PFSK-1 (cell line): ENCODE measurements around the gene MAP3K12.

Experiments used
- FOXP2 ChIP-seq: optimal IDR thresholded peaks from 2 replicates; pipeline ENCODE3; 2011; ENCODE audit warnings: borderline replicate concordance, control low read depth, inconsistent platforms; ENCODE audit not compliant: insufficient read depth; ENCODE audit errors: extremely low read length, extremely low read depth
- POLR2AphosphoS5 ChIP-seq: IDR thresholded peaks from 2 replicates; pipeline ENCODE4 v1.6.1; 2012; ENCODE audit warnings: low read depth, mild to moderate bottlenecking, control low read depth, low read length, moderate library complexity
- REST ChIP-seq, 2 experiments: IDR thresholded peaks; 2 replicates each; pipeline versions ENCODE4 v1.6.1 to v1.8.0; 2011 to 2012; ENCODE audit warnings: low read depth in 2 of 2, low read length in 2 of 2, control low read depth in 1 of 2, inconsistent platforms in 1 of 2, mild to moderate bottlenecking in 1 of 2, moderate library complexity in 1 of 2; ENCODE audit not compliant: insufficient read depth in 1 of 2
- SIN3A ChIP-seq: IDR thresholded peaks from 2 replicates; pipeline ENCODE4 v1.6.1; 2012; ENCODE audit warnings: mild to moderate bottlenecking, low read length, moderate library complexity, borderline replicate concordance; ENCODE audit not compliant: insufficient read depth
- TAF1 ChIP-seq: IDR thresholded peaks from 2 replicates; pipeline ENCODE4 v1.6.1; 2012; ENCODE audit warnings: low read length, control low read depth, borderline replicate concordance; ENCODE audit not compliant: insufficient read depth

The MAP3K12 gene

DNA sequence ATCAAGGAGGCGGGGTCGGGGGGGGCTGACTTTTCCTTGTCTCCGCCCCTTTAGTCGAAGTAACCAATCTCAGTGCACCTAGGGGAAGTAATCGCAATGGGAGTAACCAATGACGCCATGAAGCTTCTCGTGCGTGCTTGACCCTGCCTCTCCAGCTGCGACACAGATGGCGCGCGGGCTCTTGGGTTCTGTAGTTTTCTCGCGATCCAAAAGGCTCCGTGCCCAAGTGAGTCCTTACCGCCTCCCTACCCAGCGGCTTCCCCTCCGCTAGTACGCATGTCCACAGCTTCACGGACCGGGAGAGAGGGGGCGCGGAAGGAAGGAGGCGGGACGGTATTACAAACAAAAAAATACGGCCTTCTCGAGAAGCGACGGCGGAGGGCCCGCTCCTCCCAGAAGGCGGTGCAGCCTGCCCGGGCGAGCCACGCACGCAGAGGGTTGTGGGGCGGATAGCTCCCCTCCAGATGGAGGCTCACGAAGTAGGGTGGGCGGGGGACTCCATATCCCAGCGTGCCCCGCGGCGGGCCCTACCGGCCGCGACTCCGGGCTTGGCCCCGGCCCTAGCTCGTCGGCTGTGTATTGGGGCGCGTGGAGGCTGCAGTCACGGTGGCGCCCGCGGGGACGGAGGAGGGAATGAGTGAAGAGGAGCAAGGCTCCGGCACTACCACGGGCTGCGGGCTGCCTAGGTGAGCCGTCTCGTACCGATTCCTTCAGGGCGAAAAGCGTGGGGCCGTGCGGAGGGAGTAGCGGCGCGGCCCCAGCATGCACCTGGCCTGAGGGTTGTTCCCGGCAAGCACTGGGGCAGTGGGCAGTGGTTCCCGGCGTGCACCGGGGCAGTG lies 1.7 kb upstream of the MAP3K12 start, which contains the start of gene TARBP2:
TSS of gene TARBP2 (plus strand) at position 508 of the 839 bp plus-strand sequence. CDS start at position 634, 126 bp downstream.
- TF ChIP-seq SIN3A (no peak), POLR2AphosphoS5 (peak; percentile 90), FOXP2 (no peak), REST (IDR thresholded peaks at IDR 0.05; ENCODE audit: insufficient read depth in 1 of 2, low read depth in 2 of 2, low read length in 2 of 2) (0 out of 4 replicates have a peak, but pooled peaks of 1 of the 2 experiments have one; percentile 18), TAF1 (peak; percentile 68; the same call in 1 of the 2 replicates)

DNA sequence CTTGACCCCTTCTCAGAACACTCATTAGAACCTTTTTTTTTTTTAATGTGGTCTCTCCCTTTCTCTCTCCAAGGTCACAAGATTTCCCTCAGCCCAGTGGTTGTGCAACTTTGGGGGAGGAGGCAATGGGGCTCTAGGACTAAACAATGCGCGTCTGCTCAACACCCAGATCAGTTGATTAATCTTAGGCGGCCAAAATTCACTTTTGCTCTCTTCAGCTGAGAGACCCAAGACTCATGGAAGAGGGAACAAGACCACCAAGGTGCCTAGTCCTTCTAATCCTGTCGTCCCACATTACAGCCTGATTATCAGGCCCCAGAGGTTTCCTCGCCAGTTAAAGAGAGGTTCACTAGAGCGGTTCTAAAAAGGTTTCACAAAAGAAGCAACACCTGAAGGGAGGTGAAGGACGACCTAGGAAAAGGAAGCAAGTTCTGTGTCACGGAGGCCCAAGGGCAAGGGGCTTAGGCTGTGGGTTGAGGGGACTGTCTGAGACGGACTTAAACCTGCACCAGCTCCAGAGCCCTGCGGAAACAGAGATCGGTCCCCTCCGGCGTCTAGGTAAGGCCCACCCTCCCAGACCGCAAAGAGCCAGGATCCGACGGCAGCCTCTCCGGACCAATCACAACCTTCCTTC lies 1.0 kb upstream of the MAP3K12 start:
- TF ChIP-seq POLR2AphosphoS5 (peak; percentile 76; the same call in 1 of the 2 replicates), TAF1 (no peak)

DNA sequence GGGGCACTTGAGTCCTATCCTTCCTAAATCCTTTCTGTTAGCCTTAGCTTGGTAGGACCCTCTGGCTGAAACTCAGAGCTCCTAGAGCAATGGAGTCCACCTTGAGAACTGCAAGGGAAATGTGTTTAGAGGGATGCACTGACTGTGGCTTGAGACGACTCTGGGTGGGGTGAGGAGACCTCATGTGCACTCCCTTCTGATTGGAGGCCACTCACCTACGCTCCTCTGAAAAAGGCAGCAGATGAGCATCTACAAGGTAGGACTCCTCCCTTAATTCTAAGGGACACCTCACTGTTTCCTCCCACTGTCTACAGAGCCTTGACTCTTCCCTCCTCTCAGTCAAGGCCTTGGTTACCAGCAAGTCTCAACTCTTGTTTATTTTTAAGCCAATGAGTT lies 1.0 kb downstream of the MAP3K12 start:
- no peak for TF ChIP-seq SIN3A
- no peak for TF ChIP-seq TAF1
- TF ChIP-seq REST (IDR thresholded peaks at IDR 0.05; ENCODE audit: insufficient read depth in 1 of 2, low read depth in 2 of 2, low read length in 2 of 2): no peak
- TF ChIP-seq POLR2AphosphoS5: no peak
- TF ChIP-seq FOXP2: no peak

- TF ChIP-seq POLR2AphosphoS5 (no peak), SIN3A (no peak), FOXP2 (no peak), TAF1 (no peak), REST (IDR thresholded peaks at IDR 0.05; ENCODE audit: insufficient read depth in 1 of 2, low read depth in 2 of 2, low read length in 2 of 2) (no peak)
These were observed 1.8 kb downstream of the MAP3K12 start for GRCh38 chr12:53497461-53497860.

GRCh38 chr12:53496752-53497032 lies 2.6 kb downstream of the MAP3K12 start:
- TF ChIP-seq POLR2AphosphoS5: no peak
- TF ChIP-seq TAF1: no peak
- TF ChIP-seq REST (IDR thresholded peaks at IDR 0.05; ENCODE audit: insufficient read depth in 1 of 2, low read depth in 2 of 2, low read length in 2 of 2): no peak
- TF ChIP-seq FOXP2: no peak
- TF ChIP-seq SIN3A: no peak
